Measurements from ENCODE around the gene MSLN.
A peak's percentile ranks its signal among the peaks of the same experiment; 100 is the strongest.
"Not testable (repeated sequence)": the region's sequence is repeated elsewhere in the genome, so short reads cannot be mapped to it uniquely, and the experiment has no call there.

Gene MSLN

DNA sequence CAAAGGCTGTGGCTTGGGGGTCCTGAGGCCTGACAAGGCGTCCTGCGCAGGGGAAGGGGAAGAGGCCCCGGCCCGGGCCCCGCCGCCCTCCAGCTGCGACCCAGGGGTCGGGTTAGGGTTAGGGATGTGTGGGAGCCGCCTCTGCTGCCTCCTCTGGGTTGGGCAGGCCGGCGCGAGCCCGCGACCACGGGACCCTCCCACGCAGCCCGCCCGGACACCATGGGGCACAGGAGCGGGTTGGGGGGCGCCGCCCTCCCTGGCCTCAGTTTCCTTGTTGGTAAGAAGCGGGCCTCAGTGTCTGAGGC lies 20.1 kb upstream of the MSLN start:
- H3K36me3 ChIP-seq (ENCODE audit: low read length): no peaks in the 10 kb centered on the region
- H3K9ac ChIP-seq (ENCODE audit: low read length): peak overlapping the region; percentile 95
- TF ChIP-seq EZH2phosphoT487 (conservative IDR thresholded peaks at IDR 0.05; ENCODE audit: low read length) (no peak), CTCF (IDR thresholded peaks at IDR 0.05; ENCODE audit: insufficient read depth, low read length, poor library complexity, severe bottlenecking) (no peak)
- H3F3A ChIP-seq (ENCODE audit: insufficient read depth): peaks cover 13% of the 10 kb centered on the region
- no peak overlapping the region for H2AFZ ChIP-seq (ENCODE audit: low read depth, low read length, severe bottlenecking)
- peak overlapping the region; percentile 84 for H3K4me2 ChIP-seq (ENCODE audit: low read depth, low read length, poor library complexity, severe bottlenecking)
- H3K4me3 ChIP-seq (ENCODE audit: insufficient read depth, low read length, poor library complexity, severe bottlenecking): peak overlapping the region; percentile 96
- H3K27me3 ChIP-seq (ENCODE audit: low read length): no peaks in the 10 kb centered on the region
- H3K9me3 ChIP-seq (ENCODE audit: insufficient read depth, low read length): no peaks in the 10 kb centered on the region
- no peaks in the 10 kb centered on the region for H4K20me1 ChIP-seq (ENCODE audit: low read depth, low read length)
- H3K27ac ChIP-seq (ENCODE audit: low read depth, low read length): peak overlapping the region; percentile 61
- no peaks in the 10 kb centered on the region for H3K9me2 ChIP-seq (replicated peaks; ENCODE audit: insufficient read depth, low read length)
- H3K79me2 ChIP-seq (ENCODE audit: insufficient read depth, low read length): peaks cover 9% of the 10 kb centered on the region; the same call in 1 of the 2 replicates

- peak within 1 kb of the TSS; percentile 61 for H3K27ac ChIP-seq (ENCODE audit: low read depth, low read length)
- TF ChIP-seq EZH2phosphoT487 (conservative IDR thresholded peaks at IDR 0.05; ENCODE audit: low read length) (no peak), CTCF (IDR thresholded peaks at IDR 0.05; ENCODE audit: insufficient read depth, low read length, poor library complexity, severe bottlenecking) (peak; percentile 81)
- no peaks in the 10 kb centered on the region for H3K27me3 ChIP-seq (ENCODE audit: low read length)
- H2AFZ ChIP-seq (ENCODE audit: low read depth, low read length, severe bottlenecking): peak within 1 kb of the TSS; percentile 98
- H3K4me3 ChIP-seq (ENCODE audit: insufficient read depth, low read length, poor library complexity, severe bottlenecking): peak within 1 kb of the TSS; percentile 98
- H3K9ac ChIP-seq (ENCODE audit: low read length): peak within 1 kb of the TSS; percentile 95
- peaks cover 9% of the 10 kb centered on the region; the same call in 1 of the 2 replicates for H3K79me2 ChIP-seq (ENCODE audit: insufficient read depth, low read length)
- H3K9me2 ChIP-seq (replicated peaks; ENCODE audit: insufficient read depth, low read length): no peaks in the 10 kb centered on the region
- no peaks in the 10 kb centered on the region for H4K20me1 ChIP-seq (ENCODE audit: low read depth, low read length)
- H3K4me2 ChIP-seq (ENCODE audit: low read depth, low read length, poor library complexity, severe bottlenecking): peak within 1 kb of the TSS; percentile 96
- peaks cover 13% of the 10 kb centered on the region for H3F3A ChIP-seq (ENCODE audit: insufficient read depth)
- no peaks in the 10 kb centered on the region for H3K36me3 ChIP-seq (ENCODE audit: low read length)
- H3K9me3 ChIP-seq (ENCODE audit: insufficient read depth, low read length): no peaks in the 10 kb centered on the region
These were observed 19.6 kb upstream of the MSLN start, which contains the start of gene CIAO3 for GRCh38 chr16:740764-741505. TSS of gene CIAO3 (minus strand) at chr16:740997. CDS start at chr16:740985, 12 bp downstream.

DNA sequence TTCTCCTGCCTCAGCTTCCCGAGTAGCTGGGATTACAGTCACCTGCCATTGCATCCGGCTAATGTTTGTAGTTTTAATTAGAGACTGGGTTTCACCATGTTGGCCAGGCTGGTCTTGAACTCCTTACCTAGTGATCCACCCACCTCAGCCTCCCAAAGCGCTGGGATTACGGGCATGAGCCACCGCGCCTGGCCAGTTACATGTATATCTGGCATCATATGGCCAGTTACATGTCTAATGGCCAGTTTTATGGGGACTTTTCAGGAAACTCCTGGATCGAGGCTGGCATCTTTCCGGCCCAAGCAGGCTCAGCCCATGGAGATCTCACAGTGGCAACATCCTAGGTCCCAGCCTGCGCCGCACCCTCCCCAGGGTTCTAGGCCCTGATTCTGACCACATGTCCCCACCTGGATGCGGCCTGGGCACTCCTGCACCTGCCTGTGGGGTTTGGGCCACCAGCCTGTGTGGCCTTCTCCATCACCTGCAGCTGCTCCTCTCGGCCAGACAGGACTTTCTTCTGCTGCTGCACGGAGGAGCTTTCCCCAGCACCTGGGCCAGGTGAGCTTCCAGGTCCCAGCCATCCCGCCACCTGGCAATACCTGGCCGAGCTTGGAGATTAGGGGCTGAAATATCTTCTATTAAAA lies 18.4 kb upstream of the MSLN start:
- TF ChIP-seq EZH2phosphoT487 (conservative IDR thresholded peaks at IDR 0.05; ENCODE audit: low read length): no peak
- no peak for TF ChIP-seq CTCF (IDR thresholded peaks at IDR 0.05; ENCODE audit: insufficient read depth, low read length, poor library complexity, severe bottlenecking)
- Histone ChIP-seq H3K4me3 (ENCODE audit: insufficient read depth, low read length, poor library complexity, severe bottlenecking) (no peak overlapping the region), H4K20me1 (ENCODE audit: low read depth, low read length) (no peaks in the 10 kb centered on the region), H3K36me3 (ENCODE audit: low read length) (no peaks in the 10 kb centered on the region), H2AFZ (ENCODE audit: low read depth, low read length, severe bottlenecking) (no peak overlapping the region), H3K27me3 (ENCODE audit: low read length) (no peaks in the 10 kb centered on the region), H3K9me2 (replicated peaks; ENCODE audit: insufficient read depth, low read length) (no peaks in the 10 kb centered on the region), H3K79me2 (ENCODE audit: insufficient read depth, low read length) (peaks cover 9% of the 10 kb centered on the region; the same call in 1 of the 2 replicates), H3K9ac (ENCODE audit: low read length) (no peak overlapping the region), H3K9me3 (ENCODE audit: insufficient read depth, low read length) (no peaks in the 10 kb centered on the region), H3K27ac (ENCODE audit: low read depth, low read length) (no peak overlapping the region), H3F3A (ENCODE audit: insufficient read depth) (peaks cover 13% of the 10 kb centered on the region), H3K4me2 (ENCODE audit: low read depth, low read length, poor library complexity, severe bottlenecking) (no peak overlapping the region)

- H3K9ac ChIP-seq (ENCODE audit: low read length); H3K27me3 ChIP-seq (ENCODE audit: low read length); H3K79me2 ChIP-seq (ENCODE audit: insufficient read depth, low read length); H2AFZ ChIP-seq (ENCODE audit: low read depth, low read length, severe bottlenecking); H3K4me3 ChIP-seq (ENCODE audit: insufficient read depth, low read length, poor library complexity, severe bottlenecking); H3K9me2 ChIP-seq (replicated peaks; ENCODE audit: insufficient read depth, low read length); H3K9me3 ChIP-seq (ENCODE audit: insufficient read depth, low read length); H3K27ac ChIP-seq (ENCODE audit: low read depth, low read length); H4K20me1 ChIP-seq (ENCODE audit: low read depth, low read length); H3K36me3 ChIP-seq (ENCODE audit: low read length); H3K4me2 ChIP-seq (ENCODE audit: low read depth, low read length, poor library complexity, severe bottlenecking): not testable (repeated sequence)
- H3F3A ChIP-seq (ENCODE audit: insufficient read depth): 0 out of 2 replicates have a peak, but pooled peaks cover 10% of the 10 kb centered on the region
These were observed 17.6 kb upstream of the MSLN start for GRCh38 chr16:742894-743293.

Measured in SU-DHL-6 (cell line).